Brain microvascular endothelial cell (primary cell): ENCODE results near the gene SSNA1.

ENCODE experiments used
- DNase-seq: peaks from one replicate; pipeline ENCODE4 v3.0.0-alpha.2; 2020
- H3K27ac ChIP-seq: fragments of 250-450 bp; sonication (Bioruptor Pico); 2 replicates; pipeline ENCODE4 v1.5.1; 2020; ENCODE audit warnings: mild to moderate bottlenecking, moderate library complexity
- H3K27me3 ChIP-seq: fragments of 250-450 bp; sonication (Bioruptor Pico); replicated peaks from 2 replicates; pipeline ENCODE4 v1.5.1; 2020; ENCODE audit warnings: mild to moderate bottlenecking
- H3K36me3 ChIP-seq: fragments of 250-450 bp; sonication (Bioruptor Pico); replicated peaks from 2 replicates; pipeline ENCODE4 v1.5.1; 2020; ENCODE audit warnings: mild to moderate bottlenecking
- H3K4me3 ChIP-seq: 2 replicates; pipeline ENCODE4 v1.5.1; 2011; ENCODE audit warnings: low read depth, mild to moderate bottlenecking, control low read depth, low read length, moderate library complexity
- CTCF ChIP-seq: IDR thresholded peaks from 2 replicates; pipeline ENCODE4 v1.5.1; 2011; ENCODE audit warnings: low read depth, mild to moderate bottlenecking, moderate library complexity, low read length, control low read depth, inconsistent platforms; ENCODE audit errors: missing control alignments
- in situ Hi-C: cut with HindIII; loops from 2 replicates; pipeline ENCODE4 v1.10.0; 2017; ENCODE audit warnings: low sequenced_read_pairs, low pct_ligation_motif_present

Gene SSNA1

GRCh38 chr9:137198051-137198901 lies 9.8 kb downstream of the SSNA1 start:
- no peaks in the 10 kb centered on the region for H3K27me3 ChIP-seq
- no peak for DNase-seq
- H3K27ac ChIP-seq: no peak overlapping the region
- no peak overlapping the region for H3K4me3 ChIP-seq
- TF ChIP-seq CTCF: no peak
- no peaks in the 10 kb centered on the region for H3K36me3 ChIP-seq
- in situ Hi-C loops: no loop called here

- H3K27me3 ChIP-seq: no peaks in the 10 kb centered on the region
- no peak for TF ChIP-seq CTCF
- DNase-seq: no peak
- in situ Hi-C loops: no loop called here
- no peaks in the 10 kb centered on the region for H3K36me3 ChIP-seq
- no peak overlapping the region for H3K27ac ChIP-seq
- peak overlapping the region; percentile 46 for H3K4me3 ChIP-seq
Observed at GRCh38 chr9:137198902-137199283, 10.4 kb downstream of the SSNA1 start.

GRCh38 chr9:137199411-137200121 lies 11.1 kb downstream of the SSNA1 start:
- DNase-seq: no peak
- in situ Hi-C loops: no loop called here
- H3K27ac ChIP-seq: no peak overlapping the region
- H3K27me3 ChIP-seq: no peaks in the 10 kb centered on the region
- H3K36me3 ChIP-seq: no peaks in the 10 kb centered on the region
- H3K4me3 ChIP-seq: peak overlapping the region; percentile 46
- no peak for TF ChIP-seq CTCF

- Histone ChIP-seq H3K36me3 (no peaks in the 10 kb centered on the region), H3K27ac (no peak within 1 kb of the TSS), H3K27me3 (no peaks in the 10 kb centered on the region), H3K4me3 (peak within 1 kb of the TSS; percentile 77)
- in situ Hi-C loops: no loop called here
- TF ChIP-seq CTCF: no peak
- DNase-seq: peak; percentile 99
Observed at GRCh38 chr9:137200311-137201204, 12.1 kb downstream of the SSNA1 start, which contains the start of gene TPRN. TPRN (minus strand) TSS chr9:137200741; CDS start chr9:137200711, 30 bp downstream.

GRCh38 chr9:137201205-137201868 lies 12.9 kb downstream of the SSNA1 start:
- no peaks in the 10 kb centered on the region for H3K27me3 ChIP-seq
- in situ Hi-C loops: no loop called here
- DNase-seq: no peak
- TF ChIP-seq CTCF: no peak
- H3K27ac ChIP-seq: no peak overlapping the region
- H3K4me3 ChIP-seq: peak overlapping the region; percentile 77
- H3K36me3 ChIP-seq: no peaks in the 10 kb centered on the region
